ENCODE data around the gene TFR2.

TFR2 gene

DNA sequence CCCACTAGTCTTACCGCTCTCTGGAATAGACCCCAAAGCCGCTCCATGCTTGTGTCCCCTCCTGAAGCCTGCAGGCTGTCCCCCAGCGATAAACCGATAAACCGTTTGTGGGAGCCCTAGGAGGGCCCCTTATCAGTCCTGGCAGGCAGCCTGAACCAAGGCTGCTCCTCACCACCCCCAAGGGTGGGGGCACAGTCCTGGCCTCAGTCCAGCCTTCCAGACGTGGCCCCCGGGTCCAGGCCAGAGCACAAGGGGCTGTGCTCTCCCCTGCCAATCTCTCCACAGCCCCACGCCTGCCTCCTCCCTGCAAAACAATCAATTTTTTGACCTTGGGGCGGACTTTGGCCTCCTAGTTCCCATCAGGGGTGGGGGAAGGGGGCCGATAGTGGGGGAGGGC is at the start of gene TFR2:
Gene TFR2, minus strand, starts transcription at position 90 of the 397 bp plus-strand sequence. Its CDS starts 43 bp downstream, at position 47.
- no peak for DNase-seq

DNA sequence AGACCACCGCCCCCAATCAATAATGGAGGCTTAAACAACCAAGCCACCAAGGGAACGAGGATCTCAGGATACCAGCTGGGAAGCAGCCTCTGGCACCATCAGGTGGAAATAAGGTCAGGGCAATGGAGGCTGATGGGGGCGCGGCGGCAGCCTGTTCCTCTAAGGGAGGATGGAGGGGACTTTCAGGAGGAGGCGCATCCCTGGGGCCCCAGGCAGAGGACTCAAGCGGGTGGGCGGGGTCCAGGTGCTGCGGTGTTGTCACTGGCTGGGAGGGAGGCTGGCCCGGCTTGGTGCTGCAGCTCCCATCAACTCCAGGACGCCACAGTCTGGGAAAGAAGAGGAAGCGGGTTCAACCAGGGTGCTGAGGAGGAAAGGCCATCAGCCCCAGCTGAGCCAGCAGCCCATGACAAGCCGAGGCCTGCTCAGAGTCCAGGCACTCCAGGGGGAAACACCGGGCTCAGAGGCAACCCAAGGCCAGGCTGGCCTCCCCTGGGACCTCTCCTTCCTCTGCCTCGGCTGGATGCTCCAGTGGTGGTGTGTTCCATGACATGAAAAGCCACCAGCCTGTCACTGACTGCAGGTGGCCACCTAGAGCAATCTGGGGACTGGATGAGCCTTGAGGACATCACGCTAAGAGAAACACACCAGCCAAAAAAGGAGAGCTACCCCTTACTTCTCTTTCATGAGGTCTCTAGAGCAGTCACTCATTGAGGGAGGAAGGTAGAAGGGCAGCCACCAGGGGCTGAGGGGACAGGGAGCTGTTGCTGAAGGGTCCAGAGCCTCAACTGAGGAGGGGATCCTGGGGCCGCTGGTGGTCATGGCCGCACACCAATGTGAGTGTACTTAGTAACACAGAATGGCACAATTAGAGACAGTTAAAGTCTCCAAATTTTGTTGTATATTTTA is 48.1 kb upstream of the TFR2 start:
- DNase-seq, result no peak

- DNase-seq, result no peak
Observed at GRCh38 chr7:100688326-100688860, 47.0 kb upstream of the TFR2 start.

- no peak for DNase-seq
Observed at GRCh38 chr7:100687751-100688300, 46.5 kb upstream of the TFR2 start.

- no peak for DNase-seq
Observed at GRCh38 chr7:100687261-100687660, 45.9 kb upstream of the TFR2 start.

- no peak for DNase-seq
Observed at GRCh38 chr7:100686822-100687211, 45.5 kb upstream of the TFR2 start.

GRCh38 chr7:100686201-100686821 is 45.0 kb upstream of the TFR2 start:
- no peak for DNase-seq

DNA sequence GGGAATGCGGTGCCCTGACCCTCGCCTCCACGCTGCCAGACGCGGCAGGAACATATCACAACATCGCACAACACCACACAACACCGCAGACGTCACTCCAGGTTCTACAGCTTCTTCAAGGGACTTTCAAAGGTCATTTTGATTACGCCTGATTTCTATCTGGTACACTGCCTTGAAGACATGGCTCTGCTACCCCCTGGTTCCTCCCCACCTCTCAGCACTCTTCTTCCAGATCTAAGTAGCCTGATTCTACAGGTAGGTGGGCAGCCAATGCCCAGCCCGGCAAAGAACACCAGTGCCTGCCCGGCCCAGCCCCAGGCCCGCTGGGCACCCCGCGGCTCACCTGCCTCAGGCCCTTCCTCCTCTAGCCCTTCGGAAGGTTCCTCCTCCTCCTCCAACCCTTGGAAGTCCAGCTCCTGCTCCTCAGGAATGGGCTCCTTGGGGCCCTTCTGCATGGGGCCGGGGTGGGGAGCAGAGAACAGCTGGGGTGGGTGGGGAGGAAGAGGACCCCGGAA is 44.3 kb upstream of the TFR2 start:
- DNase-seq, result no peak

DNA sequence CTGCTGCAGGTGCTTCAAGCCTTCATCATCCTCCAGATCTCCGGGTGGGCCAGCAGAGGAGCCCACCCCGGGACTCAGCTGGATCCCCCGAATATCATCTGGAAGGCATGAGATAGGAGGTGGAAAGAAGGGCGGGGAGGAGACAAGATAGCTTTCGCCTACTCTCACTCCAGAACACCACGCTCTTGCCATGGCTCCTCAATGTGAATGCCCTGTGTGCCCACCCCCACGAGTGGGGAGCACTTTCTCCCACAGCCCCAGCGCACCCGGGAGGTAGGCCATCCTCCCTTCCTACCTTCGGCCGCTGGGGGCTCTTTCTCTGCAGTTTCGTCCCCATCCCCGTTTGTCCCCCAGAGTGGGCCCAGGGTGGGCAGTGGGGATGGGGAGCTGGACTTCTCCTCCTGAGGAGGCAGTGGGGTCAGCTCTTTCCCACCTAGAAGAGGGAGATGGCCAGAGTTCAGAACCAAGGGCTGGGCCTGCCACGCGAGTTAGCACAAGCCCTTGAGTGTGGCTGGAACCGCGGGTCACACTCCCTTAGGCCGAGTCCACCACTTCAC is 43.8 kb upstream of the TFR2 start:
- DNase-seq, result no peak

DNA sequence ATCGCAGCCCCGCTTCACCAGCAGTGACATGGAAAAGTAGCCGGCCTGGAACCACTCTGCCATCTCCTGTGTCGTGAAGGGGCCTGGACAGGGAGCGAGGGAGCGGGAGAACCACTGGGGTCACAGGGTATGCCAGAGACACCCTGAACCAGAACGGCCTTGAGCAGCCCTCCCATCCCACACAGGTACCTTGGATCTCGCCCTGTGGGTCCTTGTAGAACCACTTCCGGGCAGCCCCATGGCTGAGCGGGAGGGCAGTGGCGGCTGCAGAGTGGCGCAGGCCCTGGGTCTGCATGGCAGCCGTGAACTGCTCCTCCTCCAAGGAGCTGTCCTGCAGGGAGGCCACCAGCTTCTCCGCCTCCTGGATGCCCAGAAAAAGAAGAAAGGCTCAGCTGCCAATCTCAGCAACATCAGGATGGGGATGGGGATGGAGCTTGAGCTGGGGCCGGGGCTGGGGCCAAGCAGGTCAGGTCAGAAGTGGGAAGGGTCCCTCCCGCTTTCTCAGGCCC is 43.2 kb upstream of the TFR2 start:
- DNase-seq, result no peak

GRCh38 chr7:100683659-100684533 is 42.5 kb upstream of the TFR2 start:
- DNase-seq, result no peak

DNA sequence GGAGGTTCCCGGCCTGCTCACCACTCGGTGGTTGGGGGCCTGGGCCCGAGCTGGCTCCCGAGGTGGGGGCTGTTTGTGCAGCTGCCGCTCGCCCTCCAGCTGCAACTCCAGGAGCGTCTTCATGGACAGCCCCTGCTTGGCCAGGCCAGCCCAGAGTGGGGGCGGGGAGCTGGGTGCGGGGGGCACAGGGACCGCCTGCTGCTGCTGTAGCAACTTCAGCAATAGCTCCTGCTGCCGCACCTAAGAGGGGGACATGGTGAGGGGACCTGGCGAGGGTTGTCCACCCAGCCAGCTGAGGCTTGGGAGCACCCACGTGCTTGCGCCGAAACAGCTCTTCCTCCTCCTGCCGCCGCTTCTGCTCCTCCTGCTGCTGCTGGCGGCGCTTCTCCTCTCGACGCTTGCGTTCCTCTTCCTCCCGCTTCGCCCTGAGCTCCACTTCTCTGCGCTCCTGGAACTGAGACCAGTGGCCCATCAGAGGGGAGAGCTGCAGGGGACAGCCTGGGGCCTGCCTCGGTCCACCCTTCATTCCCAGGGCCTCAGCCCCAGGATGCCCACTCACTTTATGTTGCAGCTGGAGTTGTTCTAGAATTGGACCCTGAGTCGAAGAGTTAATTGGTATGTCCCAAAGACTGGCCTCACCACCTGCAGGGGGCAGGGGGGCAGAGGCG is 41.8 kb upstream of the TFR2 start:
- DNase-seq, result no peak

- DNase-seq, result no peak
Observed at GRCh38 chr7:100682228-100682741, 40.9 kb upstream of the TFR2 start.

- no peak for DNase-seq
Observed at GRCh38 chr7:100681491-100682227, 40.3 kb upstream of the TFR2 start.

DNA sequence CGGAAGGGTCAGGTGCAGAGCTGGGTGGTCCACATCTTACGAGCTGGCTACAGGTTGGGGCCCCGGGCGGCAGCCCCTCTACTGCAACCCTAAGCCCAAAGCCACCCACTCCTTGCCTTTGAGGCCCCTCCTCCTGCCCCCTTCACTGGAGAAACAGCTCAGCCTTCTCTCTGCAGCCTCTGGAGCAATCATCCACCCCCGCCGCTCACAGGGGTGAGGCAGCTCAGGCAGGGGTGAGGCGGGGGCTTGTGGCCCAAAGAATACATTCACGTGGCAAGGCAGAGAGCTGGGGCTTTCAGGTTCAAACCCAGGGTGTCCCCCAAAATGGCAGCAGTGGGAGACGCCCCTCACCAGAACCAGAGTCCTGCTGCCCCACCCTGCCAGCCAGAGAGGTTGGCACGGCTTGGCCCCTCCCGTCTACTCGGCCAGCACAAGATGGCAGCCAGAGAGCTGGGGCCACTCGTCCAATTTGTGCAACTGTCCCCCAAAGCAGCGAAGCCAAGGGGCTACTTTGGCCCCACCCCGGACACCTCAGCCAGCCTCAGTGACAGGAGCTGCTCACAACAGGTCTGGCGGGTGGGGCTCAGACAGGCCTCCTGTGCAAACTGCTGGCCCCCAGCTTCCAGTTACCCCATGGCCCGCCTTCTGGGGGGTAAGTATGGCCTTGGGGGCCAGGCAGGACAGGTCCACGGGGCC is 39.4 kb upstream of the TFR2 start:
- no peak for DNase-seq

- DNase-seq, result no peak
Observed at GRCh38 chr7:100679927-100680575, 38.7 kb upstream of the TFR2 start.

- DNase-seq, result no peak
Observed at GRCh38 chr7:100679129-100679926, 38.0 kb upstream of the TFR2 start.

DNA sequence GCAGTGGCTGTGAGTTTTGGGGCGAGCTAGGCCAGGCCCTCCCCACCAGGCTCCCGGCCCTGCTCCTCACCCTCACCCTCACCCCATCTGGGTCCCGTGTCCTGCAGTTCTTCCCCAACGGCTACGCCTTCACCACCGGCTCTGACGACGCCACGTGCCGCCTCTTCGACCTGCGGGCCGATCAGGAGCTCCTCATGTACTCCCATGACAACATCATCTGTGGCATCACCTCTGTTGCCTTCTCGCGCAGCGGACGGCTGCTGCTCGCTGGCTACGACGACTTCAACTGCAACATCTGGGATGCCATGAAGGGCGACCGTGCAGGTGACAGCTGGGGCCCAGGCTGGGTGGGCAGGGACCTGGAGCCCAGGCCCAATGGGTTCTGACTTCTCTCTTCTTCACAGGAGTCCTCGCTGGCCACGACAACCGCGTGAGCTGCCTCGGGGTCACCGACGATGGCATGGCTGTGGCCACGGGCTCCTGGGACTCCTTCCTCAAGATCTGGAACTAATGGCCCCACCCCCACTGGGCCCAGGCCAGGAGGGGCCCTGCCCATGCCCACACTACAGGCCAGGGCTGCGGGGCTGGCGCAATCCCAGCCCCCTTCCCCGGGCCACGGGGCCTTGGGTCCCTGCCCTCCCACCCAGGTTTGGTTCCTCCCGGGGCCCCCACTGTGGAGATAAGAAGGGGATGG is 37.1 kb upstream of the TFR2 start:
- no peak for DNase-seq
